Omental fat pad (tissue), 4 donors: Measurements from ENCODE around the gene SPINK14. TPM values are rescaled to one million over a fixed set of nuclear protein-coding genes. Genes with fewer than 3 reads are reported as not detected.

ENCODE experiments used
- ATAC-seq: fragments of 150-250 bp; one replicate; pipeline ENCODE4 v1.9.1; 2016; ENCODE audit warnings: mild to moderate bottlenecking, moderate library complexity; ENCODE audit not compliant: low FRiP score
- DNase-seq: peaks from one replicate; pipeline ENCODE4 v3.0.0-alpha.2; 2019; ENCODE audit warnings: low spot score
- total RNA-seq, 4 donors: library from RNA; depleted of rRNA; stranded (reverse); fragments of >200 nt; gene quantifications; one replicate each; pipeline ENCODE4 v1.1.0, GENCODE V29; 2016
- TF ChIP-seq, protein P1 (sequence below), 3 donors: fragments of 450-650 bp; IDR thresholded peaks; one replicate each; pipeline ENCODE4 v1.5.1; 2016 to 2017; ENCODE audit warnings: antibody characterized with exemption in 3 of 3, mild to moderate bottlenecking in 3 of 3, moderate library complexity in 2 of 3

SPINK14 gene
- total RNA-seq, 4 donors from 2014 or later, result not detected

GRCh38 chr5:148186248-148187003 lies 18.1 kb downstream of the SPINK14 start:
- TF ChIP-seq, protein P1, sequence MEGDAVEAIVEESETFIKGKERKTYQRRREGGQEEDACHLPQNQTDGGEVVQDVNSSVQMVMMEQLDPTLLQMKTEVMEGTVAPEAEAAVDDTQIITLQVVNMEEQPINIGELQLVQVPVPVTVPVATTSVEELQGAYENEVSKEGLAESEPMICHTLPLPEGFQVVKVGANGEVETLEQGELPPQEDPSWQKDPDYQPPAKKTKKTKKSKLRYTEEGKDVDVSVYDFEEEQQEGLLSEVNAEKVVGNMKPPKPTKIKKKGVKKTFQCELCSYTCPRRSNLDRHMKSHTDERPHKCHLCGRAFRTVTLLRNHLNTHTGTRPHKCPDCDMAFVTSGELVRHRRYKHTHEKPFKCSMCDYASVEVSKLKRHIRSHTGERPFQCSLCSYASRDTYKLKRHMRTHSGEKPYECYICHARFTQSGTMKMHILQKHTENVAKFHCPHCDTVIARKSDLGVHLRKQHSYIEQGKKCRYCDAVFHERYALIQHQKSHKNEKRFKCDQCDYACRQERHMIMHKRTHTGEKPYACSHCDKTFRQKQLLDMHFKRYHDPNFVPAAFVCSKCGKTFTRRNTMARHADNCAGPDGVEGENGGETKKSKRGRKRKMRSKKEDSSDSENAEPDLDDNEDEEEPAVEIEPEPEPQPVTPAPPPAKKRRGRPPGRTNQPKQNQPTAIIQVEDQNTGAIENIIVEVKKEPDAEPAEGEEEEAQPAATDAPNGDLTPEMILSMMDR (IDR thresholded peaks at IDR 0.05), result no peak
- peak; percentile 68 for ATAC-seq
- DNase-seq, result no peak

GRCh38 chr5:148191010-148191409 lies 22.7 kb downstream of the SPINK14 start:
- ATAC-seq (no peak), DNase-seq (no peak)
- TF ChIP-seq, protein P1 (IDR thresholded peaks at IDR 0.05), result no peak

- no peak for ATAC-seq
- TF ChIP-seq, protein P1 (IDR thresholded peaks at IDR 0.05), result no peak
- no peak for DNase-seq
These were observed 24.9 kb downstream of the SPINK14 start for GRCh38 chr5:148193202-148193601.

- ATAC-seq, result no peak
- TF ChIP-seq, protein P1 (IDR thresholded peaks at IDR 0.05), result no peak
- no peak for DNase-seq
These were observed 32.8 kb downstream of the SPINK14 start for GRCh38 chr5:148201151-148201550.

- TF ChIP-seq, protein P1 (IDR thresholded peaks at IDR 0.05), result no peak
- DNase-seq, result no peak
- no peak for ATAC-seq
These were observed 34.3 kb downstream of the SPINK14 start, which contains the start of gene SPINK6 for GRCh38 chr5:148202531-148203203. Gene SPINK6, plus strand, starts transcription at chr5:148203042. Its CDS starts 55 bp downstream, at chr5:148203097.

DNA sequence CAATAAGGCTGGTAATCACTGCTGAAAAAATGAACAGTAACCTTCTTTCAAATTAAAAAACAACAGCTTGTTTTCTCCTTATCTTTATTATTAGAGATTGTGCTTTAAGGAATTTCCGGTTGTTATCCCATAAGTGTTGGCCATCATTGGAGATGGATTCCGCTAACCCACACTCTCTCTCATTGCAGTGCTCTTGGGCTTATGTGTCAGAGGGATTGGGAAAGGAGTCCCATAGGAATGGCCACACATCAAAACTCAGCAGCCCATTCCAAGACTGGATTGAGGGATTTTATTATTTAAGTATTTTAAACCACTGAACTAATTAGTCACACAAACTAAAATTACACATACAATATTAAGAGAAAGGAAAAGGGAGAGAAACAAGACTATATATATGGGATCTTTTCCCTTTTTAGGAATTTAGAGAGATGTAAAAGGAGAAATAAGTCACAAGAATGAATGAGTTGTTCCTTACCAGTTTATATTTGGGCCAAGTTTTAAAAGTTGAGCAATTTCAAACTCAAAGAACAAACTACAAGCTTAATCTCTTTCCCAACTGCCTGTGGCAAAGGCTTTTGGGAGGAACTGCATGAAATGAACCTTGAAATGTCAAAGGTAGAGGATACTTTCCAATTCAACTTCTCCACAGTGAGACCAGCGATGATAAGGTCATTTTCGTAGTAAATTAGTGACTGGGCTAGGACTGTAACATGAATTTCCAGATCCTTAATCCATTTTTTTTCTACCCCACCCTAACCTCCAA lies 36.9 kb downstream of the SPINK14 start:
- TF ChIP-seq, protein P1 (IDR thresholded peaks at IDR 0.05), result no peak
- no peak for ATAC-seq
- DNase-seq, result no peak
